KBM-7 (cell line): Measurements from ENCODE around the gene CEP350.
A peak's percentile ranks its signal among the peaks of the same experiment; 100 is the strongest.
"Not testable (repeated sequence)": the region's sequence is repeated elsewhere in the genome, so short reads cannot be mapped to it uniquely, and the experiment has no call there.

ENCODE experiments used
- DNase-seq: peaks from one replicate; pipeline ENCODE4 v3.0.0-alpha.2; 2015
- in situ Hi-C: fragments of 300-500 bp; cut with MboI; formaldehyde crosslinking; loops from 2 replicates; pipeline ENCODE4 v1.14.3; 2020; ENCODE audit warnings: low sequenced_read_pairs, low pct_unique_long_range_greater_than_20kb, mixed read lengths

The CEP350 gene

DNA sequence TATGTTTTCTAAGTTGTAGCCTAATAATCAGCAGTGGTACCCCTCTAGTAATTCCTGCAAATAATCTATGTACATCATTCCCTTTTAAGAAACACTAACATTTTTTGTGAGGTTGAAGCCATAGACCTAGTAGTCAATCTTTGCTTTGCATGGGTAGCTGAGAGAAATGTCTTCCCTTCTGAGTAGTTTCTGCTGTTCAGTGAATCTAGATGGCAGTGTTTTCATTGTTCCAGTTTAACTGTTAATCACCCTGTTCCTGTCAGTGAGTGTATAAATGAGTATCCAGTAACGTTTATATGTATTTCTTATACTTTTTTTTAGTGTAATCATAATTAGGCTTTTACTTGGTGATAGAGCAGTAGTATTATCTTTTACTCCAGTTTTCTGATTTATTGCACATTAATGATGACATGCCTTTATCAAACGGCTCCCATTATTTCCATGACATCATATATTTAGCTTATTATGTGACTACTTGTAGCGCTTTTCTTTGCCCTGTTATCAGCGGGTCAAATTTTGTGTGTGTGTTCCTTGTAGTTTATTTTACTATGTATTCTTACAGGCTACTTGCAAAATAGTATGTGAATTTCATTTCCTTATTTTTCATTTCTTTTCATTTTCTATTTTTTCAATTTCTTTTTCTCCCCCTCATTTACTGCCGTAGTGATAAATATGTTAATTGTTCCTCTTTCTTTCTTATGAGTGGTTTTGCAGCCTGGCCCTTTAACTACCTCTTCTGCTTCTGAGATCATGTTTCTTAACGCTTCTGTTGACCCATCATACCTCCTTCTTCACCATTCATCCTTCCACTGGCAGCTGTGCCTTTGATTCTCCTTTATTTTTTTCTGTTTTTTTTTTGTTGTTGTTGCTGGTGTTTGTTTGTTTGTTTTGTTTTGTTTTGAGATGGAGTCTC is 18.8 kb downstream of the CEP350 start:
- in situ Hi-C loops = no loop called here
- peak; percentile 43 for DNase-seq

DNA sequence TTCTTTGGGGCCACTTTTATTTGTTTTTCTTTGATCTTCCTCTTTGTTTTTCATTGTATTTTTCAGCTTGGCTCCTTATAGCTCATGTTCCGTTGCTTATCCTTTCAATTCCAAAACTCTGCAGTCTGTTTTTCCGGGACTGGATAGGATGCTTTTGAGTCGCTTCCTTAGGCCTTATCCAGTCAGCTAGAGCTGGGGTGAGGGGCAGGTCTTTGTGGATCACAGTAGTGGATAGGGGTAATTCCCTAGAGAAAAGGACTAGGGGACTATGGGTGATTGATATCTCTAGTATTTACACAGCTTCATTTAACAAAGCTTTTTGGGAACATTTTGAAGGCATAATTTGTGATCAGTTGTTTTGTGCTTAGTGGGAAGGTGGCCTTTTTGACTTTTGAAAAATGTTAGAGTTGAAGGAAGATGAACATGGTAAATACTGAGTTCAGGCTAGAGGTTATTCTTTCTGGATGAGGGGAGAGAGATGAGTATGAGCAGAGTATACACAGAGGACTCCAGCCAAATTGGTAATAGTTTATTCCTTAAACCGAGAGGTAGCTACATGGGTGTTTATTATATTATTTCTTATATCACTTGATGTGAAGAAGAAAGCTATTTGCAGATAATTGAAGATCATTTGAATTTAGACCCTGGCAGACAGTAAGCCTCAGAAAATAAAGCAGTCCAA is 22.5 kb downstream of the CEP350 start:
- DNase-seq = no peak
- in situ Hi-C loops = no loop called here

DNA sequence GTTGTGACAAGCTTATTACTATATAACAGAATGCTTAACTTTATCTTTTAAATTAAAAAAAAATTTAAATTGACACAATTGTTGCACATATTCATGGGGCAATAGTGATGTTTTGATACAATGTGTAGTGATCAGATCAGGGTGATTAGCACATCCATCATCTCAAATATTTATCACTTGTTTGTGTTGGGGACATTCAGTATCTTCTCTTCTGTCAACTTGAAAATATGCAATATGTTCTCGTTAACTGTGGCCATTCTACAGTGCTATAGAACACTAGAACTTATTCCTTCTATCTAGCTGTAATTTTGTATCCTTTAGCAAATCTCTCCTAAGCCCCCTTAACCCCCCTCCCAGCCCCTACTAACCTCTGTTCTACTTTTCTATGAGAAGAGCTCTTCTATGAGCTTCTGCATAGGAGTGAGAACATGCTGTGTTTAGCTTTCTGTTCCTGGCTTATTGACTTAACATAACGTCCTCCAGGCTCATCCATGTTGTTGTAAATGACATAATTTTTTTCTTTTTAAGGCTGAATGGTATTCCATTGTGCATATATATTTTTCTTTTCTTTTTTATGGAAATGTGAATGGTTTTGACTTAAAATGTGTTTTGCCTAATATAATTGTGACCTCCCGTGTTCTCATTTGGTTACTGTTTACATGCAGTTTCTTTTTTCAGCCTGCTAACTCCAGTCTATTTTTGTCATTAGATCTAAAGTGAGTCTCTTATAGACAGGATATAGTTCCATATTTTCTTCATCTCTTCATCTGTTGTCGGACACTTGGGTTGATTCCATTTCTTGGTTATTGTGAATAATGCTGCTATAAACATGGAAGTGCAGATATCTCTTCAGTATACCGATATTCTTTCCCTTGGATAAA is 23.8 kb downstream of the CEP350 start:
- in situ Hi-C loops = no loop called here
- no peak for DNase-seq

DNA sequence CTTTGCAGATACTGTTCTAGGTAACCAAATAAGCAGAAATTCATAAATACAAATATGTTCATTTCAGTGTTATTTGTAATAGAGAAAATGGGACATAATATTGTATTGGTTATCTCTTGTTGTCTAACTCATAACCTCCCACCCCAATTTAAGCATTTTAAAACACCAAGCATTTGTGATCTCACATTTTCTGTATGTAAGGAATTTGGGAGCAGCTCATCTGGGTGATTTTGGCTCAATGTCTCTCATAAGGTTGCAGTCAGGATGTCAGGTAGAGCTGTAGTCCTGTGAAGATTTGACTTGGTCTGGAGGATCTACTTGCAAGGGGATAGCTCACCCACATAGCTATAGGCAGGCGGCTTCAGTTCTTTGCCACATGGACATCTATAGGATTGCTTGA is 29.5 kb downstream of the CEP350 start:
- in situ Hi-C loops = no loop called here

DNA sequence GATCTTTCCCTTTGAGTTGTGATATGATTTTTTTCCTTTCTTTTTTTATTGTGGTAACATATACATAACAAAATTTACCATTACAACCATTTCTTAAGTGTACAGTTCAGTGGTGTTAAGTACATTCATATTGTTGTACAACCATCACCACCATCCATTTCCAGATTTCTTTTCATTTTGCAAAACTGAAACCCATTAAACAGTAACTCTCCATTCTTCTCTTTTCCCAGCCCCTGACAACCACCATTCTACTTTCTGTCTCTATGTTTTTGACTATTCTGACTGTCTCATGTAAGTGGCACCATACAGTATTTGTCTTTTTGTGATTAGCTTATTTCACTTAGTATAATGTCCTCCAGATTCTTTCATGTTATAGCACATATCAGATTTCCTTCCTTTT is 30.3 kb downstream of the CEP350 start:
- DNase-seq = no peak
- in situ Hi-C loops = no loop called here

More for the DNA sequence above, 29.5 kb downstream of the CEP350 start:
- DNase-seq = no peak

DNA sequence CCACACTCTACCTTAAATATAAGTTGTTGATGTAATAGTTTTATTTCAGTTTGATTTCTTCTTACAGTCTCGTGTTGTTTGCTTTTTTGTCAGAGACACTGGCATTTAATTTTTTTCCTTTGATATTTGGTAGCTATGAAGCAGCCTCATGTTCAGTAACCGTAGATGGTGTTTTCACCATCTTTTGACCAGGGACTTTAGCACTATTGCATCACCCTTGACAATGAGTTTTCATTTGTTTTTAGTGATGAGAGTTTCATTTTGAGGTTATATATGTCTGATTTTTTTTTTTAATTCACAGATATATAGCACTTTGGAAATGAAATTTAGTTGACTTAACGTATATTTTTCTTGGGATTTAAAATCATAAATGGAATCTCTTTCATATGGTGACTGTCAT is 36.2 kb downstream of the CEP350 start:
- in situ Hi-C loops = no loop called here
- DNase-seq = no peak

DNA sequence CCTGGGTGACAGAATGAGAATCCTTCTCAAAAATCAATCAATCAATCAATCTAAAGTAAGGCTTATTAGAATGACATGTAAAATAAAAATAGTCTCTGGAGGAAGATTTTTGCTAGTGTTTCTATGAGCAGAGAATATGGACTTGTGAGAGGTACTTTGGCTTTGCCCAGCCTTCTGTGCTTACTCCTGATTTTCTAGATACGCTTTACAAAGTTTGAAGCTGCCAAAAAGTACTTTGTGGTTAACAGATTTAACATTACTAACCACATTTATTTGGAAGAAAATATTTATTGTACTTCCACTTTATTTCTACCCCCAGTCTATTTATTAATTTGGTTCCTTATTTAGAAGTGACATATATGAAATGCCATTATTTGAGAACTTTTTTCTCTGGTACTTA is 41.0 kb downstream of the CEP350 start:
- DNase-seq = no peak
- in situ Hi-C loops = no loop called here

DNA sequence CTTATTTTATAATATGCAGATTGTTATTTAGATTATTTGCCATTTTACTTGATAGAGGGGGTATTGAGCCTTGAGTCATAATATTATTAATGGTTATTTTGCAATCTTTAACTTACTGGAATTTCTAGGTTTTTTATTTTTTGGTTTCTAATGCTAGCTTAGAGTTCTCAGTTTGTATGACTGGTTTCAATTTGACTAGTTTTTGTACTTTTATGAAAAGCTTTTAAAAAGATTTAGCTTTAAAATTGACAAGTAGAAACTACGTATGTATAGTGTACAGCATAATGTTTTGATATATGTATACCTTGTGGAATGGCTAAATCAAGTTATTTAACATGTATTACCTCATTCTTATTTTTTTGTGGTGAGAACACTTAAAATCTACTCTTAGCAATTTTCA is 41.5 kb downstream of the CEP350 start:
- DNase-seq = no peak
- in situ Hi-C loops = no loop called here

DNA sequence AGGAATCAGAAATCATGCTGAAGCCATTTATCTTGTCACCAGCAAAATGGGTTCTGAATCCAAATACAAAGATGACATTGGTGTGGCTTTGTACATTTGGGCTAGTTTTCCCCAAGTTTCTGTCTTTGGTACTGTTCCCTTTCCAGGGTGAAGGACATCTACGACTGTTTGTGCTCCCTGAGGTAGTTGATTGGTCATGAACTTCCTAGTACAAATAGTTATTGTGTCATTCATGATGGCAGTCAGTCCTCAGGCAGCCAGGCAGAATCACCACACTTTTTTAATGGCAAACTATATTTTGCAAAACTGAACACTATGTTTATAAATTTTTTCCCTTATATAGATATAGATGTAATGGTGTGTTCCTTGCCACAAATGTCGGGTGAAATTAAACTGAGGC is 46.0 kb downstream of the CEP350 start:
- in situ Hi-C loops = no loop called here
- no peak for DNase-seq

DNA sequence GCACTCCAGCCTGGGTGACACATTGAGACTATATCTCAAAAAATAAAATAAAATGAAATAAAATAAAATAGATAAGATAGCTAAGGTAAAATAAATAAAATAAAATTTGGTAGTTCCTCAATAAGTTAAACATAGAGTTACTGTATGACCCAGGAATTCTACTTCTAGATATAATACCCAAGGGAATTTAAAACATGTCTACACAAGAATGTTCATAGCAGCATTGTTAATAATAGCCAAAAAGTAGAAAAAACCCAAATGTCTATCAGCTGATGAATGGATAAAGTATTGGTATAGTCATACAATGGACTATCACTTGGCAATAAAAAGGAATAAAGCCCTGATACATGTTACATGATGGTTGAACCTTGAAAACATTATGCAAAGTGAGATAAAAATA is 47.8 kb downstream of the CEP350 start:
- no peak for DNase-seq
- in situ Hi-C loops = no loop called here

DNA sequence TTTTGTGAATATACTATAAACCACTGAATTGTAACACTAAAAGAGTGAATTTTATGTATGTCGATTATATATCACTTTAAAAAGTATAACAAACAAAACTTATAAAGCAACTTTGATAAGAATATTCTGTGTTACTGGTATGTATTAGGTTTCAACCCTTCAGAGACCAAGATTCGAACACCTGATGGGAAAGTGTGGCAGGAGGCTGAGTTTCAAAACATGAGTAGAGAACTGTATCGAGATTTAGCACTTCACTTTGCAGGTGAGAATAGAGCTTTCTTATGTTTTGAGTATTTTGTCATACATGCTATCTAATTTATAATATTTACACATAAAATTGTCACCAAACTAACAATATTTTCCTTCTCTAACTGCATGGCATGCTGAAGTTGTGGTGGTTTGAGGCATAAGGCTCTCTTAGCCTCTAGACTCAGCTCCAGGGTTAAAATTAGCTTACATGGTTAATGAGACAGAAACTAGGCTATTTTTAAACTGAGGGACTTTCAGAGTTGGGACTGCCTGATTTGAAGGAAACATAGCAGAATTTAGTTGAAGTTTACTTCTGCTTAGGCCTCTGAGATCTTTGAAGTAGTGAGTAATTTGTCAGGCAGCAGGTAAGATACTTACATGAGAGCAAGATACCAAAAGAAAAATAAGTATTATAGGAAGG is 48.6 kb downstream of the CEP350 start:
- in situ Hi-C loops = no loop called here
- no peak for DNase-seq

DNA sequence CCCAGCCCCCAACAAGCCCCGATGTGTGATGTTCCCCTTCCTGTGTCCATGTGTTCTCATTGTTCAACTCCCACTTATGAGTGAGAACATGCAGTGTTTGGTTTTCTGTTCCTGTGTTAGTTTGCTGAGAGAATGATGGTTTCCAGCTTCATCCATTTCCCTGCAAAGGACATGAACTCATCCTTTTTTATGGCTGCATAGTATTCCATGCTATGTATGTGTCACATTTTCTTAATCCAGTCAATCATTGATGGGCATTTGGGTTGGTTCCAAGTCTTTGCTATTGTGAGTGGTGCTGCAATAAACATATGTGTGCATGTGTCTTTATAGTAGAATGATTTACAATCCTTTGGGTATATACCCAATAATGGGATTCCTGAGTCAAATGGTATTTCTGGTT is 52.2 kb downstream of the CEP350 start:
- DNase-seq, in situ Hi-C loops: not testable (repeated sequence)

DNA sequence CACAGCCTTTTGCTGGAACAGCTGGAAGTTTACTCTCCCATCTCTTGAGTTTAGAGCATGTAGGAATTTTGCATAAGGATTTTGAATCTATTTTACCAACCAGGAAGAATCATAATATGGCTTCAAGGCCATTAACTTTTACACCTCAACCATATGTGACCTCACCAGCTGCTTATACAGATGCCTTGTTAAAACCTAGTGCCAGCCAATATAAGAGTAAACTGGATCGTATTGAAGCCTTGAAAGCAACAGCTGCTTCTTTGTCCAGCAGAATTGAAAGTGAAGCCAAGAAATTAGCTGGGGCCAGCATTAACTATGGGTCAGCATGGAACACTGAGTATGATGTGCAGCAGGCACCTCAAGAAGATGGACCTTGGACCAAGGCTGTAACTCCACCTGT is 65.4 kb downstream of the CEP350 start:
- in situ Hi-C loops = no loop called here
- DNase-seq = no peak

DNA sequence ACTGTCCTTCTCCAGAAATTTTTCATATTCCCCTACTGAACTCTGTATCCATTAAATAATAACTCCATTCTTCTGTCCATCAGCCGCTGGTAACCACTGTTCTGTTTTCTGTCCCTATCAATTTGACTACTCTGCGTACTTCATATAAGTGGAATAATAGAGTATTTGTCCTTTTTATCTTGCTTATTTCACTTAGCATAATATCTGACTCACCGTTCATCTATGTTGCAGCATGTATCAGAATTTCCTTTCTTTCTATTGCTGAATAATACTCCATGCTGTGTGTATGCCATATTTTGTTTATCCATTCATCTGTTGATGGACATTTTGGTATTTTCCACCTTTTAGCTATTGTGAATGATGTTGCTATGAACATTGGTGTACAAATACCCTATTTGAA is 71.9 kb downstream of the CEP350 start:
- in situ Hi-C loops = no loop called here

DNA sequence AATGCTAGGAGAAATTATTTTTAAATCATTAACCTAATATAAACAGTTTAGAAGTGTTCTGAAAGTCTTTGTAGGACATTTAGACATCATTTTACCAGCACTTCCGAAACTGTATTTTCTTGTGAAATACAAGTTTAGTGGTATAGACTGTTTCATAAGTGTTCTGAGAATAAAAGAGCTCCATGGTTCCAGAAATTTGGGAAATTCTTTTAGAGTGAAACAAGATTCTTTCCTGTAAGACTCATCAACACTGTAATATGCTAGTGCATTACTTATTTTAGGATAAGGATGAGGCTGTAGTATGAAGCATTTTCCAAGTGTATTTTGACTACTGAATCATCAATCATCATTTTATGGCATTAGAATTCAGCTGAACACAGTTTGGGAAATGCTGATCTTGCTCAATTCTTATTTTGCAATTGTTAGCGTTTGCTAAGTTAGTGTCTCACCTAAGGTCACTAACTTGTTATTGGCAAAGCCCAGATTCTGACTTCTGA is 73.4 kb downstream of the CEP350 start:
- in situ Hi-C loops = no loop called here
- DNase-seq = no peak

More for the DNA sequence above, 71.9 kb downstream of the CEP350 start:
- no peak for DNase-seq

DNA sequence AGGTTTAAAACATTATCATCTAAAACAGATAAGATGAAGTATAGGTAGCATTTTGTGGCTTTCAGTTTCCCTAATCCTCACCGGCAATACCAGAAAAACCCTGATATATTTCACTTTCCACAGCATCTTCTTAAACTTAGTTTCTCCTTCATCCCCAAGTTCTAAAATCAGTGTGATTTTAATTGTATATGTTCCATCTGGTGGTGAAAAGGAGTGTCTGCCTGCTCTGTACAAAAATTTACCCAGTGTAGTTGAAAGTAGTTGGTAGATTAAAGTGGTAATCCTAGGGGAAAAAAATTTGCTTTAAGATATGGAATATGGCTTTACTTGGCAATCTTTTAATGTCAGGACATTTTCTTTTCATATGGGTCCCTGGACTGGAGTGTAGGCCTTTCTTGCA is 74.3 kb downstream of the CEP350 start:
- in situ Hi-C loops = no loop called here
- no peak for DNase-seq

DNA sequence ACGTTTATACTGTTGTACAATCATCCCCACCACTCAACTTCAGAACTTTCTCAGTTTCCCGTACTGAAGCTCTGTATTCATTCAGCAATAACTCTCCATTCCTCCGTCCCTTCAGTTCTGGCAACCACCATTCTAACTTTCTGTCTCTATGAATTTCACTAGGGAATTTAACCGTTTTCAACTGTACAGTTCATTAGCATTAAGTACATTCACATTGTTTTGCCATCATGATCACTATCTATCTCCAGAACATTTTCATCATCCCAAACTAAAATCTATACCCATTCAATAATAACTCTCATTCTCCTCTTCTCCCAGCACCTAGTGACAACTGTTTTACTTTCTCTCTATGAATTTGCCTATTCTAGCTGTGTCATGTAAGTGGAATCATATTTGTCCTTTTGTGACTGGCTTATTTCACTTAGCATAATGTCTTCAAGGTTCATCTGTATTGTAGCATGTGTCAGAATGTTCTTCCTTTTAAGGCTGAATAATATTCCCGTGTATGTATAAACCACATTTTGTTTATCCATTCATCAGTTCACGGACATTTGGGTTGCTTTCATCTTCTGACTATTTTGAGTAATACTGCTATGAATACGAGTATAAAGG is 75.0 kb downstream of the CEP350 start:
- in situ Hi-C loops = no loop called here
- no peak for DNase-seq

DNA sequence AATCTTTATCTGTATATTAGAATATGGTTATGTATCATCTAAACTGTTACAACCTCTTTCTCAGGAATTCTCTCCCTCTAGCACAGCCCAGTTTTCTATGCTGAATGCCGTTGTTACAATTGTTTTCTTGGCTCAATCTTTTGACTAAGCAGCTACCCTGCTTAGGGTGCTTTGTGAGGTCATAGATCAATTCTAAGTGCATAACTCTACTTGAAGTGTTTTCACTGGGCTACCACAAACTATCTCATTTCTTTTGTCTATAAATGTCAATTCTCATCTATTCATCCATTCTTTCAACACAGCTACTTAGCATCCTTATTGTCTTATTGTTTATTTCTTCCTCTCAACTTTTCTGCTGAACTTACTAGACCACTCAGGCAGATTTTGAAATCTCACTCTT is 77.1 kb downstream of the CEP350 start:
- no peak for DNase-seq
- in situ Hi-C loops = no loop called here

DNA sequence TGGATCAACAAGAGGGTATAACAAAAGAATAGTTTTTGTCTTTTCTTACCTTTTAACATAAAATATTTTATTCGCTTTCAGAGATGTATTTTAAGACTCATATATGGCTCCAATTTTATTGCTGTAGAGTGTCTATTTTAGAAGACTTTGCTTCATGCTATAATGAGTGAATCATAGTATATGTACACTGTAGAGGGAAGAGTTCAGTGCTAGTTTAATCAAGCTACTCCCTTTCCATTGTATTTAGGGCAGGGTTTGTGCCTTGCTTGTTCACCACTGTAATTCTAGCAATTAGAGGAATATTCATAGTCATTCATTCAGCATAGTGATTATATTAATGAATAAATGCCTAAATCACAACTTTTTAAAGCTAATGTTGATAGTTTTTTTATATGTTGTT is 78.8 kb downstream of the CEP350 start:
- in situ Hi-C loops = no loop called here
- DNase-seq = no peak
